Left cardiac atrium (tissue), 2 donors: ENCODE results near the gene LRRC34. TPM values are rescaled to one million over a fixed set of nuclear protein-coding genes. Genes with fewer than 3 reads are reported as not detected.

Experiments
- total RNA-seq, 2 donors: library from RNA; stranded (reverse); fragmentation: NEBNext Ultra II Directional; extraction: Animal tissue kit (Norgen Biotek cat#: 25700); gene quantifications; one replicate each; pipeline ENCODE4 v1.2.1, GENCODE V29; 2021
- donor health status: DM: no; HTN: yes; CAD: no; lungs with severe emphysema.
- donor health status: DM: yes; HTN: yes; CAD: no.

The LRRC34 gene
- total RNA-seq, 2 donors from 2014 or later = 2.1 to 2.7 TPM

Other genes starting within 250 kb of the LRRC34 start
- gene MECOM, start 149.2 kb downstream of the LRRC34 start, total RNA-seq = 10 to 100 TPM; 20.0 to 25.4 TPM
- gene TERC, start 47.8 kb downstream of the LRRC34 start, total RNA-seq = 1 to 10 TPM; 1.7 to 7.2 TPM
- 1 to 10 TPM; 1.6 to 2.5 TPM for gene ACTRT3, start 43.3 kb downstream of the LRRC34 start, total RNA-seq
- gene MYNN, start 39.5 kb downstream of the LRRC34 start, total RNA-seq = 10 to 100 TPM; 13.0 to 13.8 TPM
- gene LRRIQ4, start within 50 bp of the LRRC34 start, total RNA-seq = under 1 TPM in 1 of 2 donors, not detected in 1; 0.12 TPM
- gene LRRC31, start 57.0 kb upstream of the LRRC34 start, total RNA-seq = not detected
- gene SAMD7, start 98.7 kb upstream of the LRRC34 start, total RNA-seq = not detected
- gene SEC62, start 153.9 kb upstream of the LRRC34 start, total RNA-seq = 100 to 1,000 TPM in 1 of 2 donors, 10 to 100 TPM in 1; 94.4 to 101 TPM
- 1 to 10 TPM; 1.3 to 1.6 TPM for gene GPR160, start 225.1 kb upstream of the LRRC34 start, total RNA-seq